ENCODE results near the gene PTX4. TPM values are rescaled to one million over a fixed set of nuclear protein-coding genes. Genes with fewer than 3 reads are reported as not detected.

PTX4 gene
- total and polyA plus RNA-seq, 2 donors (not counting 3 experiments of a cell fraction or from before 2014, with no cell fraction given): 0.31 TPM; not detected in 1

GRCh38 chr16:1443980-1444729, 44.6 kb downstream of the PTX4 start, which contains the start of gene CCDC154:
CCDC154 (minus strand) TSS chr16:1444556; CDS start chr16:1444322, 234 bp downstream.
- Histone ChIP-seq H3K9ac (replicated peaks; ENCODE audit: extremely low read depth, insufficient read depth, low read length) (no peak within 1 kb of the TSS), H3K4me2 (ENCODE audit: insufficient read depth, low read length) (no peak within 1 kb of the TSS), H3K27me3 (ENCODE audit: control insufficient read depth in 2 of 2, insufficient read depth in 2 of 2, low read length in 2 of 2) (no peaks in the 10 kb centered on the region), H3K4me3 (replicated peaks in 1 of 3; ENCODE audit: insufficient read depth in 1 of 3, low read depth in 1 of 3, low read length in 3 of 3) (no peak within 1 kb of the TSS), H3K79me2 (ENCODE audit: control insufficient read depth, insufficient read depth, low read length) (no peaks in the 10 kb centered on the region), H3K36me3 (ENCODE audit: control insufficient read depth in 2 of 2, extremely low read depth in 1 of 2, insufficient read depth in 2 of 2, low read length in 2 of 2) (peaks cover 0 to 14% of the 10 kb centered on the region in 2 experiments), H3K9me1 (replicated peaks; ENCODE audit: control insufficient read depth, extremely low read depth, insufficient read depth, low read length) (no peaks in the 10 kb centered on the region), H4K20me1 (replicated peaks; ENCODE audit: control insufficient read depth, extremely low read depth, insufficient read depth, low read length) (no peaks in the 10 kb centered on the region), H2AFZ (ENCODE audit: low read depth, low read length) (no peak within 1 kb of the TSS), H3K4me1 (ENCODE audit: control insufficient read depth, extremely low read depth, insufficient read depth, low read length) (no peaks in the 10 kb centered on the region), H3K27ac (ENCODE audit: insufficient read depth, low read depth, low read length) (no peak within 1 kb of the TSS), H3K9me3 (replicated peaks; ENCODE audit: control insufficient read depth, insufficient read depth, low read length) (no peaks in the 10 kb centered on the region)
- TF ChIP-seq MAX (IDR thresholded peaks at IDR 0.05; ENCODE audit: insufficient read depth, insufficient read length) (no peak), GATA2 (IDR thresholded peaks at IDR 0.05; ENCODE audit: insufficient read depth, insufficient read length, low read depth, low read length) (no peak), POLR2AphosphoS5 (IDR thresholded peaks at IDR 0.05; ENCODE audit: insufficient read depth, low read depth, low read length) (no peak), EZH2 (IDR thresholded peaks at IDR 0.05; ENCODE audit: borderline replicate concordance, low read depth, low read length, severe bottlenecking) (no peak), JUN (IDR thresholded peaks at IDR 0.05; ENCODE audit: borderline replicate concordance, insufficient read depth, insufficient read length, low read depth) (no peak), POLR2A (IDR thresholded peaks at IDR 0.05; ENCODE audit: low read depth, low read length) (no peak), MYC (IDR thresholded peaks at IDR 0.05; ENCODE audit: low read depth, low read length) (no peak), FOS (IDR thresholded peaks at IDR 0.05; ENCODE audit: borderline replicate concordance, insufficient read depth, low read length) (no peak), CTCF (IDR thresholded peaks at IDR 0.05; ENCODE audit: extremely low read depth in 1 of 2, insufficient read depth in 1 of 2, low read depth in 1 of 2, low read length in 2 of 2) (no peak)
- BruUV-seq (replicated peaks): no TSS peak
- ChIA-PET POLR2A (no interaction called here), CTCF (interaction anchor here (2.0 kb wide), 1 partner anchor 143 kb away, joined by 5 read pairs; no protein-coding TSS in a partner anchor)
- intact Hi-C loops (cut with micrococcal nuclease) (no loop called here), dilution Hi-C loops (cut with MboI; ENCODE audit: extremely low pct_ligation_motif_present, low sequenced_read_pairs) (no loop called here)
- FAIRE-seq (no peak), DNase-seq (ENCODE audit: low read depth, low spot score) (no peak)

Measured in endothelial cell of umbilical vein (primary cell).